Astrocyte (in vitro differentiated cells and primary cell): ENCODE data around the gene RNF138.

Experiments
- CTCF ChIP-seq: IDR thresholded peaks from 2 replicates; pipeline ENCODE4 v1.5.1; 2011; ENCODE audit warnings: low read depth, mild to moderate bottlenecking, inconsistent platforms, low read length, moderate library complexity; ENCODE audit not compliant: insufficient read depth
- EZH2 ChIP-seq: IDR thresholded peaks from 2 replicates; pipeline ENCODE4 v1.6.1; 2012; ENCODE audit warnings: mild to moderate bottlenecking, low read length, inconsistent platforms; ENCODE audit not compliant: insufficient read depth

GRCh38 chr18:32074206-32074605 is 17.5 kb upstream of the RNF138 start:
- TF ChIP-seq CTCF: no peak
- no peak for TF ChIP-seq EZH2
